Measurements from ENCODE around the gene GSAP.
"Not testable (repeated sequence)": the region's sequence is repeated elsewhere in the genome, so short reads cannot be mapped to it uniquely, and the experiment has no call there.

Gene GSAP

DNA sequence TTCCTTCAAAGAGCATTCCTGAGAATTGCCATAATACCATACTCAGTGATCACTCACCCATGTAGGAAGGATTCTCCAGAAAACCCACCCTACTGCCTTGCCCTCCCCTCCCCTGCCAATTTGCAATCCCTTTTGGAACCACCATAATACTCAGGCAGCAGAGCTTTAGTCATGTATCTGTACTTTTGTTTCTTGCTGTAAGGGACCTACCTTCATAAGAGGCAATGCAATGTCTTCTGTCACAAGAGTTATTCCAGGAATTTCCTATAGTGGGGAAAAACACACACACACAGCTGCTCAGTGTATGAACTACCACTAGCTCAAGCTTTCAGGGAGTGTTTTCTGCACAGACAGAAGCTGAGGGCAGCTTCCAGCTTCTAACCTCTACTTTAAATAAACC, 67.0 kb downstream of the GSAP start:
- Mint-ChIP-seq H3K9me3 (no peaks in the 10 kb centered on the region), H3K36me3 (peaks cover 17% of the 10 kb centered on the region), H3K4me1 (peaks cover 59% of the 10 kb centered on the region), H3K27me3 (no peaks in the 10 kb centered on the region), H3K4me3 (no peak overlapping the region), H3K27ac (no peak overlapping the region)
- no peak for DNase-seq
- CTCF ChIA-PET, result interaction anchor here (0.9 to 1.6 kb wide), 3 partner anchors 14 to 18 kb away, joined by 3 to 6 read pairs (median 3); no protein-coding TSS in a partner anchor

DNA sequence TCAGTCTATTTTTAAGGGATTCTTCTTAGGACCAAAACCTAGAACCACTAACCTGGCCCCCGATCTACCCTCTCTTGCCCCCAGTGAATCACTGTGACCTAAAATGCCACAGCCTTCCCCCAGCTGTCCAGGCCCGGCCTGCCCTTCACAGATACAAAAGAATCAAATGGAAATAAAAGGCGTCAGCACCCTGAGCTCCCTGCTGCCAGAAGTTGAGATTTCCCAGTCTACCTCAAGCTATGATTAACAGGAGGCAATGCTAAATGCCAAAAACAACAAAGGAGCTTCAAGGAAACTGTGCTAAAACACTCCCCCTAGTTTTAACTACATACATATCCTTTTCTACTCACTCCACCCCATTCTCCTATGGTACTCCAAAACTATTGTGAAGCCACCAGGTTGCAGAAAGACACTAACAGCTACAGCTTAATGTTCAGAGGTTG, 67.8 kb downstream of the GSAP start:
- Mint-ChIP-seq H3K4me3 (no peak overlapping the region), H3K4me1 (peaks cover 51% of the 10 kb centered on the region)

DNA sequence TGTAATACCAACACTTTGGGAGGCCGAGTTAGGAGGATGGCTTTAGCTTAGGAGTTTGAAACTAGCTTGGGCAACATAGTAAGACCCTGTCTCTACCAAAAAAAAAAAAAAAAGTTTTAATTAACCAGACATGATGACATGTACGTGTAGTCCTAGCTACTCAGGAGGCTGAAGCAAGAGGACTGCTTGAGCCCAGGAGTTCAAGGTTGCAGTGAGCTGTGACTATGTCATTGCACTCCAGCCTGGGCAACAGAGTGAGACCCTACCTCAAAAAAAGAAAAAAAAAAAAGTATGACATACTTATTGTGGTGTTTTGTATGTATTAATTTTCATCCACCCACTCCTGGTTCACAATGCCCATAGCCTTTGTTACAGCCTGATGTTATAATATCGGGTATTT, 69.7 kb downstream of the GSAP start:
- DNase-seq, result no peak
- Mint-ChIP-seq H3K4me3 (no peak overlapping the region), H3K9me3 (no peaks in the 10 kb centered on the region), H3K36me3 (peaks cover 8% of the 10 kb centered on the region), H3K4me1 (peaks cover 32% of the 10 kb centered on the region), H3K27me3 (no peaks in the 10 kb centered on the region), H3K27ac (no peak overlapping the region)
- CTCF ChIA-PET, result interaction anchor here (1.0 kb wide), 1 partner anchor 15 kb away, joined by 3 read pairs; no protein-coding TSS in a partner anchor

More for the DNA sequence above, 67.8 kb downstream of the GSAP start:
- Mint-ChIP-seq H3K27ac (no peak overlapping the region), H3K9me3 (no peaks in the 10 kb centered on the region), H3K36me3 (peaks cover 13% of the 10 kb centered on the region), H3K27me3 (no peaks in the 10 kb centered on the region)
- CTCF ChIA-PET, result interaction anchor here (1.3 to 1.6 kb wide), 2 partner anchors 13 to 19 kb away, joined by 3 to 6 read pairs; no protein-coding TSS in a partner anchor
- DNase-seq, result no peak

DNA sequence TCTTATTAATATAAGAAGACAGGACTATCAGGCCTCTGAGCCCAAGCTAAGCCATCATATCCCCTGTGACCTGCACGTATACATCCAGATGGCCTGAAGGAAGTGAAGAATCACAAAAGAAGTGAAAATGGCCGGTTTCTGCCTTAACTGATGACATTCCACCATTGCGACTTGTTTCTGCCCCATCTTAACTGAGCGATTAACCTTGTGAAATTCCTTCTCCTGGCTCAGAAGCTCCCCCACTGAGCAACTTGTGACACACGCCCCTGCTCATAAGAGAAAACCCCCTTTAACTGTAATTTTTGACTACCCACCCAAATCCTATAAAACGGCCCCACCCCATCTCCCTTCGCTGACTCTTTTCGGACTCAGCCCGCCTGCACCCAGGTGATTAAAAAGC, 70.7 kb downstream of the GSAP start:
- H3K36me3 Mint-ChIP-seq, H3K27ac Mint-ChIP-seq, CTCF ChIA-PET, H3K4me3 Mint-ChIP-seq, H3K9me3 Mint-ChIP-seq, DNase-seq, H3K27me3 Mint-ChIP-seq: not testable (repeated sequence)
- peaks cover 22% of the 10 kb centered on the region for H3K4me1 Mint-ChIP-seq

DNA sequence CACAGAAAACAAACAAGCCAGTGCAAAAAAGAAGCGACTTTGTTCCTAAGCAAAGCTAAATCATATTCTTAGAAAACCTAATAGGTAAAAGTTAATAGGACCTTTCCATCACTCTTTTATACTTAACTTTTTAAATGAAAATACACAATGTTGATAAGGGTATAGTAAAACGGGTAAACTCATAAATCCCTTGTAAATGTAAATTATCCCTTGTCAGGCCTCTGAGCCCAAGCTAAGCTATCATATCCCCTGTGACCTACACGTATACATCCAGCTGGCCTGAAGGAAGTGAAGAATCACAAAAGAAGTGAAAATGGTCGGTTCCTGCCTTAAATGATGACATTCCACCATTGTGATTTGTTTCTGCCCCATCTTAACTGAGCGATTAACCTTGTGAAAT, 76.4 kb downstream of the GSAP start:
- Mint-ChIP-seq H3K27me3 (no peaks in the 10 kb centered on the region), H3K4me3 (no peak overlapping the region), H3K4me1 (peaks cover 19% of the 10 kb centered on the region), H3K36me3 (peaks cover 6% of the 10 kb centered on the region), H3K27ac (no peak overlapping the region), H3K9me3 (no peaks in the 10 kb centered on the region)
- no peak for DNase-seq
- CTCF ChIA-PET, result no interaction called here

DNA sequence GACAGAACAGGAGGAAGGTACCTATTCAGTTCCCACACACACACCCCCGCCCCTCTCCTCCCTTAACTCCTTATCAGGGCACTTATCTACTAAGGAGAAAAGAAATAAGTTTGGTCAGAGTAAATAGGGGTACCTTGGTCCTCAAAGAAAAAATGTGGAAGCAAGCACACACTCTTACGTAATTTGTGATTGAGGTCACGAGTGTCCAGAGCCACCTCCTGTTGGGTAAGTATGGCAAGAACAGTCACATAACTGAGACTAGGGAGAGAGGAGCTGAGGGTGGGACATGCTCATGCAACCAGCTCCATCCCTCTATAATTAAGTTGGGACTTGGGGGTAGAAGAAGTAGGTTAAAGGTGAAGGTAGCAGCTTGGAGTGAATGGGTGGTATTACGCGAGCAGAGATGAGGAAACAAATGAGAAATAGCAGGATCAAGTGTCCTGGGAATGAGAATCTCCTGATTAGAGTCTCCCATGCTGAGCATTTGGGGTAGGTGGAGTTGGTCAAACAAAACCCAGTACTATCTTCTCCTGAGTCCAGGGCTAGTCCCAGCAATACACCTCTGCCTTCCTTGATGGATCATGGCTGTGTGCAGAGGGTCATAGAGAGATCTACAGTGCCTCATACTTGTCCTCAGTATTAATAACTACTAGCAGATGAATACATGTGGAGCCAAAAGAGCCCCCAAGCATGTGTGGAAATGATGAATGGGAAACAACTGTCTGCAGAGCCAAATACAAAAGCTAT, 77.1 kb downstream of the GSAP start:
- H3K9me3 Mint-ChIP-seq, result no peaks in the 10 kb centered on the region
- peaks cover 21% of the 10 kb centered on the region for H3K4me1 Mint-ChIP-seq
- H3K27ac Mint-ChIP-seq, result no peak overlapping the region
- H3K36me3 Mint-ChIP-seq, result peaks cover 6% of the 10 kb centered on the region
- no peak overlapping the region for H3K4me3 Mint-ChIP-seq
- CTCF ChIA-PET, result no interaction called here
- DNase-seq, result no peak
- H3K27me3 Mint-ChIP-seq, result no peaks in the 10 kb centered on the region

DNA sequence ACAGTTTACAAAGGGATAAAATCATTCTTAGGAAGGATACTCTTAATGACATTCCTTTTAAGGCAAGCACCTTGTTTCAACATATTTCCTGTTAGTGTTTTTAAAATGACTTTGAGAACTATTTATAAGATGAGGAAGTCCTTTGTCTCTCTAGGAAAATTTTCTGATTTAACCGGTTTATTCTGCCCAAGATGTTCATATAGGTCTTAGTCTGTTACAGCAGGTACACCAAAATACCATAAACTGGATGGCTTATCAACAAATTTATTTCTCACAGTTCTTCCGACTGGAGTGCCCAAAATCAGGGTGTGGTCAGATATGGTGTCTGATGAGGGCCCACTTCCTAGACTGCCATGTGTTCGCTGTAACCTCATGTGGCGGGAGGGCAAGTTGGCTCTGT, 77.9 kb downstream of the GSAP start:
- no peak overlapping the region for H3K4me3 Mint-ChIP-seq
- CTCF ChIA-PET, result no interaction called here
- no peaks in the 10 kb centered on the region for H3K9me3 Mint-ChIP-seq
- no peak for DNase-seq
- H3K36me3 Mint-ChIP-seq, result peaks cover 6% of the 10 kb centered on the region
- no peaks in the 10 kb centered on the region for H3K27me3 Mint-ChIP-seq
- peaks cover 22% of the 10 kb centered on the region for H3K4me1 Mint-ChIP-seq
- H3K27ac Mint-ChIP-seq, result no peak overlapping the region

DNA sequence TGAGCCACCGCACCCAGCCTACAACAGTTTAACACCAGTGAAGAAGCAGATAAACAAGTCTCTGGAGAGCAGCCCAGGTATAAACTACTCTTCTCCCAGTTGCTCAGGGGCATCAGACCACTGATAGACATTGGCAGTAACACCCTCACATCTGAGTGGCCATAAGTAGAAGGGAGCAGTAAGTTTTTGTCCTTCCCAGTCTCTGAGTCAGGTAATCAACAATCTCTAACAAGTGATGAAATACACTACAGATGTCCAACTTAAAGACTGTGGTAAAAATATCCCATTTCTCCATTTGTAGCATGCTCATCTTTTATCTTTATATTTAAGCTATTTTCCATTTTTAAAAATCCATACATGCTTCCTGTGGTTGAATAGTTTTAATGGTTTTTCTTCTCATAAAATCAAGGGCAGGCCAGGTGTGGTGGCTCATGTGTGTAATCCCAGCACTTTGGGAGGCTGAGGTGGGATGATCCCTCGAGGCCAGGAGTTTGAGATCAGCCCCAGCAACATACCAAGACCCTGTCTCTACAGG, 78.6 kb downstream of the GSAP start:
- Mint-ChIP-seq H3K27ac (no peak overlapping the region), H3K4me3 (no peak overlapping the region), H3K4me1 (peaks cover 22% of the 10 kb centered on the region), H3K36me3 (peaks cover 6% of the 10 kb centered on the region), H3K27me3 (no peaks in the 10 kb centered on the region), H3K9me3 (no peaks in the 10 kb centered on the region)
- DNase-seq, result no peak
- CTCF ChIA-PET, result no interaction called here

DNA sequence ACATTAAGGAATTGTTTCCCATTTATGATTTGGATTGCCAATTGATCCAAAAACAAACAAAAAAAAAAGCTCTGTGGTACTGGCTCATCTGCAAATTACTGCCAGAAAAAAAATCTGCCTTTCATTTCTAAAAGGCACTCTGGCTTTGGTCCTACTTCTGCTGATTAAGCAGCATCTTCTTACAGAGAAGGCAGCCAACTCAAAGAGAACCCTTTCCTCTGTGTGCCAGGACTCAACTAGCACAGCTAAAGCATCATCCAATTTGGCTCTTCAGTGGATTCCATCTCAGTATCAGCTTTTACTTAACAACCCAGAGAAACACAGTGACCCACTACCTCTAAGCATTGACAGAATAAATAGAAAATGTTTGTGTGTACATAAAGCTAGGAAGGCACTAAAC, 80.6 kb downstream of the GSAP start:
- Mint-ChIP-seq H3K36me3 (peaks cover 5% of the 10 kb centered on the region), H3K9me3 (no peaks in the 10 kb centered on the region), H3K4me3 (no peak overlapping the region), H3K27ac (no peak overlapping the region), H3K4me1 (peaks cover 37% of the 10 kb centered on the region), H3K27me3 (no peaks in the 10 kb centered on the region)
- no peak for DNase-seq
- CTCF ChIA-PET, result interaction anchor here (0.7 to 2.3 kb wide), 3 partner anchors 13 to 88 kb away, joined by 4 to 11 read pairs (median 6); no protein-coding TSS in a partner anchor

DNA sequence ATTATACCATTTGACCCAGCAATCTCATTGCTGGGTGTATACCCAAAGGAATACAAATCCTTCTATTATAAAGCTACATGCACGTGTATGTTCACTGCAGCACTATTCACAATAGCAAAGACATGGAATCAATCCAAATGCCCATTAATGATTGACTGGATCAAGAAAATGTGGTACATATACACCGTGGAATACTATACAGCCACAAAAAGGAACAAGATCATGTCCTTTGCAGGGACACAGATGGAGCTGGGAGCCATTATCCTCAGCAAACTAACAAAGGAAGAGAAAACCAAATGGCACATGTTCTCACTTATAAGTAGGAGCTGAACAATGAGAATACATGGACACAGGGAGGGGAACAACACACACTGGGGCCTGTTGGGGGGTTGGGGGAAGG, 82.1 kb downstream of the GSAP start:
- DNase-seq, H3K27ac Mint-ChIP-seq, H3K4me3 Mint-ChIP-seq, H3K27me3 Mint-ChIP-seq, H3K9me3 Mint-ChIP-seq, H3K36me3 Mint-ChIP-seq: not testable (repeated sequence)
- CTCF ChIA-PET, result interaction anchor here (2.0 to 2.3 kb wide), 3 partner anchors 15 to 87 kb away, joined by 4 to 11 read pairs (median 6); no protein-coding TSS in a partner anchor
- peaks cover 47% of the 10 kb centered on the region for H3K4me1 Mint-ChIP-seq

DNA sequence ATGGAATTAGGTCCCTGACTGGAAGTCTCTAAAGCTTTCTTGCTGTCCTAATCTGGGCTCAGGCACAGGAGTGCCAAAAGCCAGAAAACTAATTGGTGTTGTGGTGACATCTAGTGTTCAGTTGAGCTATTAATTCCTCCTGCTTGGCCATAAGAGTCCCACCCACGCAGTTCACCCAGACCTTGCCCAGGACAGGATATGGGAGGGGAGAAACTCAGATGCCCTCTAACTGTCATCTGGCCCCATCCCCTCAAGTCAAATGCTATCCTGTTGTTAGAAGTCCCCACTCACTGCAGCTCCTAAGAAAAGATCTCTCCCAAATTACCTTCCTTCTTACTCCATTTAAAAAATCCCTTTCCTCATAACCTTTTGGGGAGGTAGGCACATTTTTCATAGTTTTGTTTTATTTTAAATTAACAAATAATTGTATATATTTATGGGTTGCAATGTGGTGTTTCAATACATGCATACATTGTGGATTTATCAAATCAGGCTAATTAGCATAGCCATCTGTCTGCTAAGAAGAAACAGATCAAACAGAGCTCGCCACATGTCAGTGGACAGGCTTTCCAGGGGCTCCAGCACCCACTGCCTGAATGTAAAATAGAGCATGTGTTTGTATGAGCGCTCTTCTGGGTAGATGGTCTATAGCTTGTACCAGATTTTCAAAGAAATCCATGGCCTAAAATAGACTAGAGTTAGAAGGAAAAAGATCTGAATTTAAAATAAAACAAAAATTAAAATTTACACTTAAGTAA, 84.0 kb downstream of the GSAP start:
- CTCF ChIA-PET, result interaction anchor here (0.6 to 3.6 kb wide), 14 partner anchors 9 to 232 kb away, joined by 3 to 33 read pairs (median 4); partner anchors contain the start of gene CCDC146
- Mint-ChIP-seq H3K36me3 (peaks cover 2% of the 10 kb centered on the region), H3K27me3 (no peaks in the 10 kb centered on the region), H3K4me3 (no peak overlapping the region), H3K4me1 (peaks cover 52% of the 10 kb centered on the region), H3K9me3 (no peaks in the 10 kb centered on the region), H3K27ac (no peak overlapping the region)
- peak; percentile 60 for DNase-seq

DNA sequence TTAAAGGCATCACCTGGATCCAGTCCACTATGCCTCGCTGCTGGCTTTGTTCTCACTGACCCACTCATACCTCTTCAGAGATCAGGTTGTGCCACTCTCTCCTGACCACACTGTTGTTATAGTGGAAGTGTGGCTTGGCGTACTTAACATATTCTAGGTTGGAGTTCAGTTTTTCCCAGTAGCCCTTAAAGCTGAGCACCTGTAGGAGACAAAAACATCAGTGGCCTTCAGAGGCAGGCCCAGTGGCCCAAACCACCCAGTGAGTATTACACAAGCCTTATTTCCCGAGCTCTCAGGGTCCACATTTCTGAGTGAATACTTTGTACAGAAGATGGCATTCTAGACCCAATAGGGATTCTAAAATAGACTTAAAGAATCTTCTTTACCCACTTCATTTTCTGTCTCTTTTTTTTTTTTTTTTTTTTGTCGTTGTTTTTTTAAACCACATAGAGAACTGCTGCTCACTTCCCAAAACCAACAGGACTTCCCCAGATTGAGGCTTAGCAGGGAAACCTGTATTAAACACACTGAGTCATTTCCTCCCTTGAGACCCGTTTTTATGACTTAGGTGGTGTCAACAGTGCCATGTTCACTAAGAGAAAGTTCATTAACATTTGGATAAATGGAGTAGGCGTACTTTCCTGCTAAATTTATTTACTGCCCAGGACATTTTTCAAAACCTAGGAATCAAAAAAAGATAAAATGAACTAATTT, 85.8 kb downstream of the GSAP start:
- CTCF ChIA-PET, result interaction anchor here (3.6 kb wide), 1 partner anchor 83 kb away, joined by 33 read pairs; no protein-coding TSS in a partner anchor
- H3K9me3 Mint-ChIP-seq, result no peaks in the 10 kb centered on the region
- no peak overlapping the region for H3K4me3 Mint-ChIP-seq
- no peaks in the 10 kb centered on the region for H3K27me3 Mint-ChIP-seq
- H3K36me3 Mint-ChIP-seq, result peaks cover 2% of the 10 kb centered on the region
- no peak for DNase-seq
- H3K4me1 Mint-ChIP-seq, result peaks cover 59% of the 10 kb centered on the region
- no peak overlapping the region for H3K27ac Mint-ChIP-seq

DNA sequence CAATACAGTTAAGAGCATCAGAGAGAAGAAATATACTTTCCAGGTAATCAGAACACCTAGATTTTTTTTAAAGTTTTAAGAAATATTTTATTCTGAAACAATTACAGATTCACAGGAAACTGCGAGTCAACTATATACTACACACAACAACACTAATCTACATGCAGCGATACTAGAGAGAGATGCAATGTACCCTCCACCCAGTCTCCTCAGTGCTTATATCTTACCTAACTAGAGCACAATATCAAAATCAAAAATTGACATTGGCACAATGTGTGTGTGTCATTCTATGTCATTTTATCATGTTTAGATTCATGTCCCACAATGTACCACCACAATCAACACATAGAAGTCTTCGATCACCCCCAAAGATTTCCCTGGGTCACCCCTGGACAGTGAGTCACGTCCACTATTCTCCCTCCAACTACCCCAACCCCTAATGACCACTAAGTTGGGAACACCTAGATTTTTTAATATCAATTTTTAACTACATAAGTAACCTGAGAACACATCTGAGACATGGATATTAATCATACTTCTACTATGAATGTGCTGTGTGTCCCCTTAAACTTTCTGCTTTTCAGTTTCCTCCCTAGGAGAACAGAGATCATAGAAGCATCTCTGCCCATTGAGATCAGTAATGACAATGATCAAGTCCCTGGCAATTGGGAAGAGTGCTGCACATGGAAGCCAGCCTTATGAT, 86.5 kb downstream of the GSAP start:
- CTCF ChIA-PET, result interaction anchor here (0.9 to 3.6 kb wide), 3 partner anchors 79 to 83 kb away, joined by 4 to 33 read pairs (median 9); no protein-coding TSS in a partner anchor
- no peak overlapping the region for H3K4me3 Mint-ChIP-seq
- no peaks in the 10 kb centered on the region for H3K9me3 Mint-ChIP-seq
- DNase-seq, result no peak
- no peak overlapping the region for H3K27ac Mint-ChIP-seq
- no peaks in the 10 kb centered on the region for H3K27me3 Mint-ChIP-seq
- peaks cover 59% of the 10 kb centered on the region for H3K4me1 Mint-ChIP-seq
- peaks cover 3% of the 10 kb centered on the region for H3K36me3 Mint-ChIP-seq

Measured in activated naive CD4-positive, alpha-beta T cell treated with anti-CD3 and anti-CD28 coated beads, Interleukin-2, amount 10 ng/mL, durations not matched to agents 7 days and 5 days (primary cell).